PC-3 (cell line): ENCODE measurements around the gene DIP2A. TPM values are rescaled to one million over a fixed set of nuclear protein-coding genes. Genes with fewer than 3 reads are reported as not detected.

Experiments used
- ATAC-seq: fragments of 200-7000 bp; cut with Tn5 transposase; 2 replicates; pipeline ENCODE4 v1.9.1; 2020; ENCODE audit warnings: mild to moderate bottlenecking, moderate library complexity
- BruUV-seq: library from RNA; stranded (reverse); fragments of 400-500 nt; replicated peaks from 2 replicates; lab custom pipeline; 2021; lab: Mats Ljungman, UMichigan
- CTCF ChIA-PET: fragments of 300-600 bp; sonication (Branson Sonifier 250); formaldehyde crosslinking; loops from one replicate; lab custom pipeline; 2022; ENCODE audit warnings: antibody characterized with exemption; lab: Charles Lee
- POLR2A ChIA-PET: fragments of 300-600 bp; sonication (Branson Sonifier 250); formaldehyde crosslinking; loops from one replicate; lab custom pipeline; 2022; ENCODE audit warnings: antibody characterized with exemption; ENCODE audit not compliant: unreplicated experiment; lab: Charles Lee
- DNase-seq: peaks from one replicate; pipeline ENCODE4 v3.0.0-alpha.2; 2015
- H2AFZ ChIP-seq: fragments of 300-600 bp; sonication (generic); 2 replicates; pipeline ENCODE4 v1.6.0; 2016; ENCODE audit warnings: antibody characterized with exemption, low read length
- H3F3A ChIP-seq: fragments of 300-600 bp; sonication (generic); one replicate; pipeline ENCODE4 v1.6.0; 2017; ENCODE audit warnings: antibody characterized with exemption, low read length, control low read depth, mild to moderate bottlenecking; ENCODE audit not compliant: unreplicated experiment
- H3K27ac ChIP-seq: fragments of 300-600 bp; sonication (generic); 2 replicates; pipeline ENCODE4 v1.5.1; 2016; ENCODE audit warnings: mild to moderate bottlenecking, low read length
- H3K27me3 ChIP-seq: fragments of 300-600 bp; sonication (generic); 2 replicates; pipeline ENCODE4 v1.6.1; 2016; ENCODE audit warnings: low read length, mixed read lengths
- H3K36me3 ChIP-seq: fragments of 300-600 bp; sonication (generic); 2 replicates; pipeline ENCODE4 v1.6.1; 2016; ENCODE audit warnings: low read depth, mixed run types, low read length, mixed read lengths
- H3K4me1 ChIP-seq: fragments of 300-600 bp; sonication (generic); 2 replicates; pipeline ENCODE4 v1.5.1; 2016; ENCODE audit warnings: low read length; ENCODE audit not compliant: insufficient read depth
- H3K4me2 ChIP-seq: fragments of 300-600 bp; sonication (generic); 2 replicates; pipeline ENCODE4 v1.6.0; 2016; ENCODE audit warnings: low read length
- H3K4me3 ChIP-seq: fragments of 300-600 bp; sonication (generic); 2 replicates; pipeline ENCODE4 v1.5.1; 2016; ENCODE audit warnings: mild to moderate bottlenecking, low read length, mixed read lengths
- H3K79me2 ChIP-seq: fragments of 300-600 bp; sonication (generic); 2 replicates; pipeline ENCODE4 v1.6.1; 2017; ENCODE audit warnings: low read length, mixed read lengths
- H3K9ac ChIP-seq: fragments of 300-600 bp; sonication (generic); 2 replicates; pipeline ENCODE4 v1.6.0; 2016; ENCODE audit warnings: mild to moderate bottlenecking, low read length
- H3K9me2 ChIP-seq: fragments of 300-600 bp; sonication (generic); replicated peaks from 2 replicates; pipeline ENCODE4 v1.6.1; 2016; ENCODE audit warnings: mixed run types, low read length, mixed read lengths
- H3K9me3 ChIP-seq: fragments of 300-600 bp; sonication (generic); 2 replicates; pipeline ENCODE4 v1.6.1; 2016; ENCODE audit warnings: low read length, mixed read lengths
- H4K20me1 ChIP-seq: fragments of 300-600 bp; sonication (generic); 2 replicates; pipeline ENCODE4 v1.6.1; 2016; ENCODE audit warnings: low read length, mixed read lengths
- CTCF ChIP-seq: fragments of 300-600 bp; sonication (generic); conservative IDR thresholded peaks from 2 replicates; pipeline ENCODE4 v1.5.1; 2017; ENCODE audit warnings: antibody characterized with exemption, low read depth, mild to moderate bottlenecking, low read length
- EZH2 ChIP-seq: fragments of 300-600 bp; sonication (generic); IDR thresholded peaks from one replicate; pipeline ENCODE4 v1.6.1; 2017; ENCODE audit warnings: antibody characterized with exemption, mild to moderate bottlenecking, low read length; ENCODE audit not compliant: unreplicated experiment
- EZH2phosphoT487 ChIP-seq: fragments of 300-600 bp; sonication (generic); IDR thresholded peaks from 2 replicates; pipeline ENCODE4 v1.6.1; 2018; ENCODE audit warnings: mild to moderate bottlenecking, antibody characterized with exemption, low read length, borderline replicate concordance
- intact Hi-C: fragments of 100-400 bp; cut with micrococcal nuclease; formaldehyde crosslinking; loops from 2 replicates; pipeline ENCODE4 v1.9.0; 2023
- total RNA-seq: library from RNA; depleted of rRNA; stranded (reverse); fragments of >200 nt; gene quantifications from 2 replicates; pipeline ENCODE4 v1.2.3, GENCODE V29; 2014

DIP2A gene
- total RNA-seq, 1 experiment from 2014 or later, result 23.7 TPM

- intact Hi-C loops, result no loop called here
- Histone ChIP-seq H3K79me2 (peaks cover 5% of the 10 kb centered on the region; the same call in 1 of the 2 replicates), H3K36me3 (peaks cover 4% of the 10 kb centered on the region; the same call in 1 of the 2 replicates), H3K4me1 (no peaks in the 10 kb centered on the region), H3K4me2 (no peak overlapping the region), H3K27me3 (no peaks in the 10 kb centered on the region), H3K27ac (no peak overlapping the region), H3K9me2 (no peaks in the 10 kb centered on the region), H4K20me1 (0 out of 2 replicates have a peak, but pooled peaks cover 3% of the 10 kb centered on the region), H3K9me3 (no peaks in the 10 kb centered on the region), H3F3A (no peaks in the 10 kb centered on the region), H2AFZ (no peak overlapping the region), H3K4me3 (no peak overlapping the region), H3K9ac (no peak overlapping the region)
- CTCF ChIA-PET, result no interaction called here
- TF ChIP-seq CTCF (no peak), EZH2phosphoT487 (no peak), EZH2 (no peak)
- ATAC-seq (no peak), DNase-seq (no peak)
- POLR2A ChIA-PET, result interaction anchor here (0.6 kb wide), 1 partner anchor 12 kb away, joined by 4 read pairs; no protein-coding TSS in a partner anchor
- no TSS peak for BruUV-seq
Observed at GRCh38 chr21:46480466-46480865, 21.8 kb downstream of the DIP2A start.

GRCh38 chr21:46482225-46482845 is 23.6 kb downstream of the DIP2A start:
- intact Hi-C loops, result no loop called here
- no peaks in the 10 kb centered on the region for H3K9me3 ChIP-seq
- H3K79me2 ChIP-seq, result peaks cover 5% of the 10 kb centered on the region; the same call in 1 of the 2 replicates
- H3K27ac ChIP-seq, result no peak overlapping the region
- no peak for ATAC-seq
- H3K4me1 ChIP-seq, result no peaks in the 10 kb centered on the region
- DNase-seq, result no peak
- peaks cover 4% of the 10 kb centered on the region; the same call in 1 of the 2 replicates for H3K36me3 ChIP-seq
- no peaks in the 10 kb centered on the region for H3K9me2 ChIP-seq
- ChIA-PET CTCF (no interaction called here), POLR2A (no interaction called here)
- no peak overlapping the region for H3K4me2 ChIP-seq
- H4K20me1 ChIP-seq, result 0 out of 2 replicates have a peak, but pooled peaks cover 3% of the 10 kb centered on the region
- no peak overlapping the region for H2AFZ ChIP-seq
- no peak overlapping the region for H3K4me3 ChIP-seq
- no peaks in the 10 kb centered on the region for H3K27me3 ChIP-seq
- no TSS peak for BruUV-seq
- H3F3A ChIP-seq, result no peaks in the 10 kb centered on the region
- TF ChIP-seq EZH2phosphoT487, result no peak
- TF ChIP-seq CTCF, result no peak
- no peak for TF ChIP-seq EZH2
- no peak overlapping the region for H3K9ac ChIP-seq

GRCh38 chr21:46482846-46483231 is 24.1 kb downstream of the DIP2A start:
- Histone ChIP-seq H3K79me2 (peaks cover 5% of the 10 kb centered on the region; the same call in 1 of the 2 replicates), H4K20me1 (0 out of 2 replicates have a peak, but pooled peaks cover 3% of the 10 kb centered on the region), H3K4me1 (no peaks in the 10 kb centered on the region), H3F3A (no peaks in the 10 kb centered on the region), H3K9me2 (no peaks in the 10 kb centered on the region), H3K4me2 (no peak overlapping the region), H3K27ac (no peak overlapping the region), H3K9ac (no peak overlapping the region), H3K27me3 (no peaks in the 10 kb centered on the region), H3K4me3 (no peak overlapping the region), H2AFZ (no peak overlapping the region), H3K36me3 (peaks cover 4% of the 10 kb centered on the region; the same call in 1 of the 2 replicates), H3K9me3 (no peaks in the 10 kb centered on the region)
- intact Hi-C loops, result no loop called here
- ATAC-seq, result no peak
- no peak for TF ChIP-seq EZH2
- no peak for TF ChIP-seq CTCF
- no peak for TF ChIP-seq EZH2phosphoT487
- BruUV-seq, result no TSS peak
- ChIA-PET CTCF (no interaction called here), POLR2A (no interaction called here)
- no peak for DNase-seq
